Measurements from ENCODE around the gene GAS2L1.

- TF ChIP-seq CTCF (IDR thresholded peaks at IDR 0.05; ENCODE audit: insufficient read depth, low read length, poor library complexity, severe bottlenecking), result no peak
- TF ChIP-seq EZH2phosphoT487 (conservative IDR thresholded peaks at IDR 0.05; ENCODE audit: low read length), result no peak
Measured at GRCh38 chr22:29284196-29284595, 22.3 kb upstream of the GAS2L1 start.

All from SU-DHL-6 (cell line).